ENCODE data around the gene ITGB2.
"Not testable (repeated sequence)": the region's sequence is repeated elsewhere in the genome, so short reads cannot be mapped to it uniquely, and the experiment has no call there.

The ITGB2 gene

DNA sequence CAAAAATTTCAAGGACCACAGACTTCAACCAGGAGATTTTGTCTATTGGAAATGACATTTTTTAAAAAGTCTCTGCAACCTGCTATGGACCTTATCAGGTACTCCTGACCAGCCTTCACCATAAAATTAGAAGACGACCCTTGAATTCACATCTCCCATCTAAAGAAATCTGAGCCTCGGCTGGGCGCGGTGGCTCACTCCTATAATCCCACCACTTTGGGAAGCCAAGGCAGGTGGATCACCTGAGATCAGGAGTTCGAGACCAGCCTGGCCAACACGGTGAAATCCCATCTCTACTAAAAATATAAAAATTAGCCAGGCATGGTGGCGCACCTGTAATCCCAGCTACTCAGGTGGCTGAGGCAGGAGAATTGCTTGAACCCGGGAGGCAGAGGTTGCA is 41.5 kb downstream of the ITGB2 start:
- DNase-seq = not testable (repeated sequence)

DNA sequence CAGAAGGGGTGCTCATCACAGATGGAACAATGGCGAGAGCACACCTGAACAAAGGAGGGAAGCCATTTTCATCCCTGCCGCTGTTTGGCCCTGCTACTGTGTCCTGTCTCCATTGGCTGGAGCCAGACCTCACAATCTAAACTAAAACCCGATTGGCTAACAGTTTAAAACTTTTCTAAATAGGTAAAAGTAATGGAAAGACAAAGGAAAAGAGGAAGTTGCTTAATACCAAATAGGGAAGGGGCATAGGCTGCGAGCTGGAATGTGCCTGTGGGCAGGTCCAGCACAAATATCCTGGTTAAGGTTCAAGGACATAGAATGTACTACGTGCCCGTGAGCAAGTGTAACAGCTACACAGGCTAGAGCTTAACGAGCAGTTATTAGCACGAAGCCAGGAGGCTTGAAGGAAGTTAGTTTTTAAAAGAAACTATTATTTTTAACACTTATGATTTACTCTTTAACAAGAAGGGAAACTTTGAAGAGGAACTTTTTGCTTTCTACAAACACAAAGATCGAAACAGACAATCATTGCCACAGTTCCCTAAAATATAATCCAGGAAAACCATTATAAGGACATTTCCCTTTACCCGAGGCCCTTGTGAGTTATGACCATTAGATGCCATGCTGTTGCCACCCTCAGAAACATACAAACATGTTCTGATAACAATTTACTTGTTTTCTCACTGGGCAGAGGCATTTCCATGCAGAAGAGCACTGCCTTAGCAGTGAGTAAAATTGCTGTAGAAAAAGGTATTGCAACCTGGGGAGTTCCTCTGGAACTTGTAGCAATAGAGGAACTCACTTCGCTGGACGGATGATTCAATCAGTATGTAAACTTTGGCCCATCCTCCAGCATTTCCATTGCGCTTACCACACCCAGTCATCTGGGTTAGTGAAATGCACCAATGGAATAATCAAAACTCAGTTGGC is 42.4 kb downstream of the ITGB2 start:
- DNase-seq = no peak

DNA sequence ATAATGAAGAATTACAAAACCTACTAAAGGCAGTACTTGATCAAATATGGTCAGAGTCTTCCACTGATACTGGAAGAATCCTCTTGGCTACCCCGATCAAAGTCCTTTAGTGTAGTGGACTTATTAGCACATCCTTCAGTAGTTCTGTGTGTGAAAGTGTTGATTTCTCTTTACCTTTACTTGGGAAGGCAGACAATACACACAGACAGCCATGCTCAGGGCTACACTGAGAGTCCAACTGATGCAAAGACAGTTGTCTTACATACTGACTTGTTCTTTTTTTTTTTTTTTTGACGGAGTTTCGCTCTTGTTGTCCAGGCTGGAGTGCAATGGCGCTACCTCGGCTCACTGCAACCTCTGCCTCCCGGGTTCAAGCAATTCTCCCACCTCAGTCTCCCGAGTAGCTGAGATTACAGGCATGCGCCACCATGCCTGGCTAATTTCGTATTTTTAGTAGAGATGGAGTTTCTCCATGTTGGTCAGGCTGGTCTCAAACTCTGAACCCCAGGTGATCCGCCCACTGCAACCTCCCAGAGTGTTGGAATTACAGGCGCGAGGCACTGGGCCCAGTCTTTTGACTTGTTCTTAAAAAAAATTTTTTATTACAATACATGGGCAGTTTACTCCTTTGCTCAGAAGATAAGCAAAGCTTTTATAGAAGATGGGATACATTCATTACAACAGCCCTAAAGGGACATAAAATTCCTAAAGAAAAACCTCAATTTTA is 43.7 kb downstream of the ITGB2 start:
- no peak for DNase-seq

DNA sequence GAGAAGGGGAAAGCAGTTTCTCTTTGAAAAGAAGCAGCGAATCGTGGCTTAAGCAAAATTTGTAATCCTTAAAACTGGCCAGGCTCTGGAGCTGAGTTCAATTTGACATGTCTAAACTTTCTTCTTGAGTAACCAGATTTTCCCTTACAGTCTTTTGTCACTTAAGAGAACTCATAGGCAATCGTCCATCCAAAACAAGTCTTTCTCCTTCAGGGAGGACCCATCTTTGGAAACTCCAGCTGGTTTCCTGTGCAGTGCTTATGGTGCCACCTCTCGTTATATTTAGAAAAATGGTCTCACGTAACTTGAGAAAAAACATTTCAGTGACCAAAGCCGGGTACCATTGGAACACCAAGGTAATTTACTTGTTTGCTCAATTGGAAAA is 45.4 kb downstream of the ITGB2 start:
- DNase-seq = peak; percentile 54

DNA sequence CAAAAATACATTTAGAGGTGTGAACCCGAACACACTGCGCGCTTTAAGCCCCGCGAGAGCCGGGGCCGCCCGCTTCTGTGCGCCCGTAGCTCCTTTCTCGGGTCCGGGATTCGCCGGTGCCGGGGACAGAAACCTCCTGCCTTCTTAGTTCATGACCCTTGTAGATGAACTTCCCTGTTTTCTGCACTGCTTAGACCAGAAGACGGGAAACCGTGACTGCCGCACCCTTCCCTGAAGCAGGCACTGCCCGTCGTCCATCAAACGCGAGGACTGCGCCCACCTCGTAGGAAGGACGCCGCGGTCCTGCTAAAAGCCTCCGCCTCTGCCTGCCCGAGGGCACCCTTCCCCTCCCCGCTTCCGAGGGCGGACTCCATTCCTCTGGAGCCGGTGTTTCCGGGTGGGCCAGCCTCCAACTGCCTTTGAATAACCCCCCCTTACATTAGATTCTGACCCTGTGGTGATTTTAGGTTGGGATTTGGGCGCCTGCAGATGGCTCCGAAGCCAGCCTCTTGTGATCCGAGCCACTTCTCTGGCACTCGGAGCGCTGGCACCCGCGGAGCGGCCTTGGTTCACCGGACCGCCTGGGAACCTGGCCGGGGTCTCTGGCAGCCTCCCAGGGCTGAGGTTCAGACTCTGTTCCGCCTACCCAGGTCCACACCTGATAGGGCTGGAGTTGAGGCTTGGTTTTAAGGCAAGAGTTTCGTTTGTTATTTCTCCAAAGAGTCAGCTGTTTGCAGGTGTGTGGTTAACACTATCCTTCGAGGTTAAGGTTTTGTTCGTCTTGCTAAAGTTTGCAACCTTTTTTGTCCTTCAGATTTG is 46.0 kb downstream of the ITGB2 start:
- DNase-seq = no peak

DNA sequence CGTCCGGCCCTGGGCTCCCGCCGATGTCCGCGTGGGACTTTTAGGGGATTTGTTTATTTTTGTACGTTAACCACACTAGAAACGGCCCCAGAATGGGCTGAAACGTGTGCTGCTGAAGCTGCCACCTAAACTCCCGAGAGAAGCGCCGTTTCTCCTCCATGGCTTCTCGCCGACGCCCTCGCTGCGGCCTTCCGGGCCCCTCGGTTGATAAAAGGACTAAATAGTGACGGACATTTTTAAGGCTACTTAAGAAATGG is 46.5 kb downstream of the ITGB2 start:
- DNase-seq = no peak

DNA sequence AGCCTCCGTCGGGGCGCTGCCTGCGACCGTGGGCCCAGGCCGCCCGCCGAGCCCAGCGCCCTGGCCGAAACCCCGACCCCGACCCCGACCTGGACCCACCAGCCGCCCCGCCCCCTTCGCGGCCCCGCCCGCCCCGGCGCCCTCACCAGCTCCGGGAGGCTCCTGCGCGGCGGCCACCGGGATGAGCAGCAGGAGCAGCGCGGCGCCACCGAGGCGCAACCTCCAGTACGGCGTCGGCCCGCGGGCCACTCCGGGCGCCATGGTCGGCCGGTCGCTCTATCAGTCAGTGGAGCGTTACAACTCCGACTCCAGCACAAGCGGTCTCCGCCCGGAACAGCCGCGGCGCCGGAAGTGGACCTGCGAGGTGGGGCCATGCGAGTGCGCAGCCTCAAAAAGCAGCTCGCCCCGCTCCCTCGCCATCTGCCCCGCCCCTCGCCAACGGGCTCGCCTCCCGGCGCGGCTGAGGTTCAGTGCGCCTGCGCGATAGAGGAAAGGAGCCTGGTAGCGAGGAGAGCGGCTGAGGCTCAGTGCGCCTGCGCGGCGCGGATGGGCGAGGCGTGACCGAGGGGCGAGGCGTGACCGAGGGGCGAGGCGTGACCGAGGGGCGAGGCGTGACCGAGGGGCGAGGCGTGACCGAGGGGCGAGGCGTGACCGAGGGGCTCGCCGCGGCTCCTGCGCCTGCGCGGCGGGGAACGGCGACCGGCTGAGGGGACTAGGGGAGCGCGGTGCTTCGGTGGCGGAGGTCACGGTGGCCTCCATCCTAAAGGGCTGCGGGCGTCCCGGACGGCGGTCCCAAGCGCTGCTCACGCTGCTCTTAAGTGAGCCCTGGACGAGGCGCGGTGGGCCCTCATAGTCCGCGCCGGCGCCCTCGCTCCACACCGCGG is 47.1 kb downstream of the ITGB2 start, which contains the start of gene PTTG1IP:
TSS of gene PTTG1IP (minus strand) at position 335 of the 884 bp plus-strand sequence. CDS start at position 261, 74 bp downstream.
- DNase-seq = peak; percentile 100

DNA sequence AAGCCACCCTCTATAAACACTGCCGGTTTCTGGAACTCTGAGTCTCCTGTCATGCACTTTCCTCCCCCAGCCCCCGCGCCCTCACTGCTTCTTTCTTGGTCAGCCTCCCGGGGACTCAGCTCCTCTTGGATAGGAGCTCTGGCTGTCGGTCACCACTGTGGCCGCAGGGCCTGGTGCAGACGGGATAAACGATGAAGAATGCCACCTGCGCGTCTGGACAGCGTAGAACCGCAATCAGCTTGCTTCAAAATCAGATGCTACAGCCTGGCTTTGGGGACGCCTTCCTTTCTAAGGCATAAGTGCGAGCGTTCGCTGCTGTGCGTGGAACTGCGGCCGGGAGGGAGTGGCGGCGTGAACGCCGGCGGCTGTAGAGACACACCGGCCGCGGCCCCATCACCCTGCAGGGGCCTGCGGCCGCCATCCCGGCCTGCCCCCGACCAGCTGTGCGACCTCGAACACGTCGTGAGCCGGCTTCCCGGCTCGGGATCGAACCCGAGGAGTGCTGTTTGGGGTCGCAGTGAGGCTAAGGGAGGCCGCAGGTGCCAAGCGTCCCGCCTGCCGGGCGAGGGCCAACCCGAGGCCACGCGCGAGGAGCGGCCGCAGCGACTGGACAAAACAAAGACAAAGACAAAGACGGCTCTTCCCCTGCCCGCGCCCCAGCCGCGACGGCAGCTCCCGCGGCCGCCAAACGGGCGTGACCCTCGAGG is 47.9 kb downstream of the ITGB2 start:
- DNase-seq = peak; percentile 73

DNA sequence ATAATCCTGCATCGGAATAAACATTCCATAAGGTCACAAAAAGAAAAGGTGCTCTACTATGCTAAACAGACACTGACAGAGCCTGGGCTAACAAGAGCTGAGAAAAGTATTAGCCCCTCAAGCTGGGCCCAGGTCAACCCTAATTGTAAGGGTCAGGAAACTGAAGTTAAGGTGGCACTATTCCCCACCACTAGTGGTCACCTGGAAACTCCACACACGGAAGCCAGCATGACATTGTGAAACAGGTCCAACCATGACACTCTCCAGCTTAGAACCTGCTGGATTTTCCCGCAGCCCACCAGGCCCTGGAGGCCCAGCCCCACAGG is 48.4 kb downstream of the ITGB2 start:
- DNase-seq = no peak

DNA sequence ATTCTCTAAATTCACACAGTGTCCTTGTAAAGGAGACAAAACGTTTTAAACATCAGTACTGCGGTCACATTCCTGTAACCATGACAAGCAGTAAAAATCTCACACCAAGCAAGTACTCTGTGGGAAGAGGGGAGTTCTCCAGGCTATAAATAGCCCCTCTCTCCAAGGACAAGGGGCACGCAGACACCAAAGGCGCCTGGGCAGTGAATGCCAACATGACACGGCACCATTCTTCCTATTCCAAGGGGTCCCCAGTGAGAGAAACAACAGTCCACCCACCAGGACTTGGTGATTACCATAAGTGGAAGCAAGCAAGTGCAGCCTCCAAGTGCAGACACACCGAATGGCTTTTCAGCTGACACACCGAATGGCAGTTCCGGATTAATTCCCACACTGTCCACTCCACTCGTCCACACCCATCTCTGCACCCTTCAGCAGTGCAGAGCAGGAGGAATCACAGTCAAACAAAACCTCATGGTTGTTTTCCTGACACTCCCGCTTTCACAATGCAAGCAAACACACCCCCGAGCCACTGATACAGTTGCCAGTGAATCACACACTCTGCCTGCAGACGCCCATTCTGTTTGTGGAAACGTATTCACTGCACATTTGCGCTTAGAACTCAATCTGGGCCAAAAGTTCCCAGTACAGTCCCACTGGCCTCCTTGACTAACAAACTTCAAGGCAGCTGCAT is 49.0 kb downstream of the ITGB2 start:
- DNase-seq = peak; percentile 10

DNA sequence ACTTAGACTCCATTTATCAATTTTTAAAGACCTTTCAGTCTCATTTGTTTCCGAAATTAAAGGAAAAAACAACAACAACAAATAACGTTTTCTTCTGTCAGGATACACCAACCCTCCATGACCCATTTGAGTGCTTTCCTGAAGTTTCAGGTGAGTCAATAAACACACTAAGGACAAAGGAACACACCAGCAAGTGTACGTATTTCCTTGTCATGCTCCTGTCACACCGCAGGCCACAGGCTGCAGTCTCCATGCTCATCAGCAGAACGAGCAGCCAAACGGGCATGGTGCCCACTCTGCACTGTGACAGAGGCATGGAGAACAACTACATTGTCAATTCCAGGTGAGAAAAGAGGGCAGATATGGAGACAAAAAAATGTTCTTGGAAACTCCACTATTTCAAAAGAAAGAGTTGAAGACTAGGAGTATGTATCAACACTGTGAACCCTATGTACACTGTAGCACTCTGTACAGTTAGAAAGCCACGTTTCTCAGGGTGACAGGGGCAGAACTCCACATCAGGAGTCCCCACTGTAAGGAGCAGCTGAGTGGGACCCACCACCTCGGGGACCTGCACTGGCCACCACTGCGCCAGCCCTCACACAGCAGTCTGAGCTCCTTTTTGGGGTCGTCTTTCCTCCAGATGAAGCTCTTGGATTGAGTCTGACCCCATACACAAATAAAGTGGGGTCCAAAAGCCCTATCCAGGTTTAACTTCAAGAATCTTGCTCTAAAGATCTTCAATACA is 49.8 kb downstream of the ITGB2 start:
- no peak for DNase-seq

DNA sequence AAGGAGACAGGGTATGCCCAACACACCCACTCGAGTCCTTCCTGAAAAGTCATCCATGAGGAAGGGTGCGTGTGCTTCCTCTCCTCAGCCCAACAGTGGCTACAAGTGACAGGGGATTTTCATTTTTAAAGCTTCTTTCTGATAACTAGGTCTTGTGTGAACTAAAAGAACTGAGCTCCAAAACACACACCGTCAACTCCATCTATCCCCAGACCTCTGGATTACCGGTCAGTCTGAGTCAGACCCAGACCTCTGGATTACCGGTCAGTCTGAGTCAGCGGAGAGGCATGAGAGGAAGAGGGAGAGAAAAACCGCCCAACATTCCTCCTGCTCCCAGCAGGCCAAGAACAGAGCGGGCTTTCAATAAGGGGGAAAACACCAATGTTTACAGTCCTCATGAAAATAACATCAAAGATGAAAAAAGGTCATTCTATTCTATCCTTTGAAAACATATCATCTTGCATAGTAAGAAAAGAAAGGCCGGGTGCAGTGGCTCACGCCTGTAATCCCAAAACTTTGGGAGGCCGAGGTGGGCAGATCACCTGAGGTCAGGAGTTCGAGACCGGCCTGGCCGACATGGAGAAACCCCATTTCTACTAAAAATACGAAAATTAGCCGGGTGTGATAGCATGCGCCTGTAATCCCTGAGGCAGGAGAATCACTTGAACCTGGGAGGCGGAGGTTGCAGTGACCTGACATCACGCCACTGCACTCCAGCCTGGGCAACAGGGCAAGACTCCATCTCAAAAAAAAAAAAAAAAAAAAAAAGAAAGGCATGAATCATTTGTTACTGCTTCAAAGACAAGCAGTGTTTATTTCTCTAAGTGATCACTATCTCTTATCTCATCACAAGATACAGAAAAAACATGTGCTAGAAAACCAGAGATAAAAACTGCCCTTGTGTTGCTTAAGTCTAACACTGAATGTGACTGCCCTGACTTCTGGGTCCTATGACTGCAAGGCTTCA is 50.6 kb downstream of the ITGB2 start:
- DNase-seq = peak; percentile 23

DNA sequence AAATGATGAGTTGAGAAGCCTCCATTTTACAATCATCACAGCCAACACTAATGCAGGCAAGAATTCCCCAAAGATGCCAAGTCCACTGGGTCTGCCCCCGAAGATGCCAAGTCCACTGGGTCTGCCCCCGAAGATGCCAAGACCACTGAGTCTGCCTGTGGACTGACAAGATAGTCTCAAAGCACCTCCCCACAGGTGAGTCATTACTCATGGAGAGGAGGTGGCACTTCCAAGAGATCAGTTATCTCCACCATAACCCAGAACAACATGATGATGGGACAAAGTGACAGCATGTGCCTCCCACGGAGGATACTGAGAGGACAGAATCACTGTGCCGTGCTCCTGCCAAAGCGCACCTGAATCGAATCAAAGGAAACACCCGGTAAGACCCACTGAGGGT is 52.0 kb downstream of the ITGB2 start:
- no peak for DNase-seq

DNA sequence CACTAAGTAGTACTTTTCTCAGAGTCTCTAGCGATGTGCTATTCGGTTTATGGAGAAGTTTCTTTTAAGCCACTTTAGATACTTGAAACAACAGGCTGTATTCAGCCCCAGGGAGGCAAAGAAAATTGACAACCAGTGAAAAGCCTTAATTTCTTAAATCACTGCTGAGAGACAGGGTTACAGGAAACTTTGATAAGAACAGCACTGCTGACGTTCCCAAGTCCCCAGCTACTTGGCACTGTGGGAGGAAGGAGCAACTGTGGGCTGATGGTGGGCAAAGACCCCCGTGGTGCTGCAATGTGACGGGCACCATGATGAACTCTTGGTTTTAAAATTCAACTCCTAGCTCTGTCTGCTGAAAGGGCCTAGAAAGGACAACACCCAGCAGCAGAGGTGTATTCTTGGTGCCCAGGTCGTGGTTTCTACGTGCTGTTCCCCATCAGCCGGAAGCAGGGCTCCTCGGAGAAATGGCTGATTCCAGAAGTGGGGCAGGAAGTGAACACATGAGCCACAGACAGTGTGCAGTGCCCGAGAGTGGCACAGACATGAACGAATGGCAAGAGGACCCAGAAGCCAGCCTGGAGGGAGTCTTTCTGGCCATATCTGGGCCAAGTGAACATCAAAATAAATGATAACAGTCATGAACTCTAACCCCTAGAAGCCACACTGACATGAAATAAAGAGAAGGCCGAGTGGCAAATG is 52.5 kb downstream of the ITGB2 start:
- no peak for DNase-seq

DNA sequence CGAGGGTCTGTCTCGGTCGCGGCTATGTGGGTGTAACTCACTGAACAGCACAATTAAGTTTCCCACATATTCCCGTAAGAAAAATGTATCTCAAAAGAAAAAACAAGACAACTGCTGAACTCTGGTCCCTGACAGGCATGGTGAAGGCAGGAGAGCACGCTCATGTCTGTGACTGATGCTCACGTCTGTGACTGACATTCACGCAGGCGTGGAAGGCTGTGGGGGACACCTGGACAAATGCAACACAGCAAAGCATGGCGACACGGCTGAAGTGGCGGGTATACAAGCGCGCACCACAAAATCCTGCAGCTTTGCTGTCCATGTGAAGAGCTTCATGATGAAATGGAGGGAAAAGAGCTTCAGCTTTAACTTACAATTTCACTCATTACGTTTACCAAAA is 53.2 kb downstream of the ITGB2 start:
- DNase-seq = no peak

DNA sequence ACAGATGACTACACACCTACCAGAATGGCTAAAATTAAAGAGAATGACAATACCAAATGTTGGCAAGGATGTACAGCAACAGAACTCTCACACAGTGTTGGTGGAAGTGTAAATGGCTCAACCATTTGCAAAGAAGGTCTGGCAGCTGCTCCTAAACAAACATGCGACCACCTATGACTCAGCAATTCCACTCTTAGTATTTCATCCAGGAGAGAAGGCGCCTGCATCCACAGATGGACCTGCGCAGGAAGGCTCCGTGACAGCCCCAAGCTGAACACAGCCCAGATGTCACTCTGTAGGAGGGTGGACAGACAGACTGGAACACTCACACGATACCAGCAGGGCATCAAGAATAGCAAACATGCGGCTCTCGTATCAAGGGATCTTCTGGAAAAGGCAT is 53.9 kb downstream of the ITGB2 start:
- DNase-seq = peak; percentile 8

DNA sequence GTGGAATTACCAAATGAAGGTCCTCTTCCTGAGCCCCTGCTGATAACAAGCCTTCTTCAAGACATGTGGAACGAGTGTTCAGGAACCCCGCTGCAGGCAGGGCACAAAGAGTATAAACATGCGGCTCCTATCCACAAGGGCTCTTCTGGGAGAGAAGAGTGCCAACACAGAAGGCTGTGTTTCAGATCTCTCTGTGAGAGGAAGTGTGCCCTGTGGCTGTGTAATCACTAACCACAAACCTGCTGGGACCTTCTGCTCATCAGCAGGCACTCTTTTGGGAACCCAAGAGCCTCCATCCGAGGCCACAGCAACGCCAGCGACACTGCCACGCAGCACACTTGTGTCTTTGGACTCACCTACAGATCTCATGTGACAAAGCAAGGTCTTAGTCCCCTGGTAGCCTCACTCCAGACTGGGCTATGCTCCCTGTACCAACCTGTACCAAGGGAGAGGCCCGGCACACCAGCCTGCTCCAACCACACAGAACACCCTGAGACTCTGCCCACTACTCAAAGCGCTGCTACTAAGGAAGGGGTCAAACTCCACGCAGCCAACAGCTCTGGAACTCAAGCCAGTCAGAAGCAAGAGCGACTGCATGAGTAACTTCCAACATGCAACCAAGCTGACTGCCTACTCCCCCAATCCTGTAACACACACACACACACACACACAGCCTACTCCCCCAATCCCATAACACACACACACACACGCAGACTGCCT is 55.0 kb downstream of the ITGB2 start:
- no peak for DNase-seq

All from eye (tissue), 1 donor.